ENCODE results near the gene SYCE1.
"Not testable (repeated sequence)": the region's sequence is repeated elsewhere in the genome, so short reads cannot be mapped to it uniquely, and the experiment has no call there.

The SYCE1 gene

GRCh38 chr10:133608855-133609254, 43.5 kb upstream of the SYCE1 start:
- Histone ChIP-seq H3K4me1 (no peaks in the 10 kb centered on the region), H3K79me2 (no peaks in the 10 kb centered on the region), H3K4me2 (ENCODE audit: low read length) (no peak overlapping the region), H3K27ac (no peak overlapping the region), H3K9me3 (ENCODE audit: control insufficient read depth, low read length) (no peaks in the 10 kb centered on the region), H3K4me3 (ENCODE audit: low read depth, low read length) (no peak overlapping the region), H3K36me3 (ENCODE audit: control insufficient read depth, insufficient read depth, low read length) (no peaks in the 10 kb centered on the region), H3K27me3 (ENCODE audit: control insufficient read depth, insufficient read depth, low read length) (no peaks in the 10 kb centered on the region), H2AFZ (no peak overlapping the region), H3K9ac (no peak overlapping the region)
- peak; percentile 40 for TF ChIP-seq CTCF (IDR thresholded peaks at IDR 0.05)

GRCh38 chr10:133603434-133603833, 38.1 kb upstream of the SYCE1 start:
- not testable (repeated sequence) for H3K9ac ChIP-seq; H3K27me3 ChIP-seq (ENCODE audit: control insufficient read depth, insufficient read depth, low read length); H3K79me2 ChIP-seq; H3K36me3 ChIP-seq (ENCODE audit: control insufficient read depth, insufficient read depth, low read length); H2AFZ ChIP-seq; H3K27ac ChIP-seq; H3K9me3 ChIP-seq (ENCODE audit: control insufficient read depth, low read length); H3K4me2 ChIP-seq (ENCODE audit: low read length); H3K4me3 ChIP-seq (ENCODE audit: low read depth, low read length); H3K4me1 ChIP-seq

GRCh38 chr10:133600657-133601056, 35.3 kb upstream of the SYCE1 start:
- no peaks in the 10 kb centered on the region for H3K9me3 ChIP-seq (ENCODE audit: control insufficient read depth, low read length)
- no peak overlapping the region for H3K27ac ChIP-seq
- H2AFZ ChIP-seq = no peak overlapping the region
- H3K4me2 ChIP-seq (ENCODE audit: low read length) = no peak overlapping the region
- H3K4me1 ChIP-seq = no peaks in the 10 kb centered on the region
- no peak overlapping the region for H3K4me3 ChIP-seq (ENCODE audit: low read depth, low read length)
- H3K27me3 ChIP-seq (ENCODE audit: control insufficient read depth, insufficient read depth, low read length) = no peaks in the 10 kb centered on the region
- no peak for TF ChIP-seq CTCF (IDR thresholded peaks at IDR 0.05)
- no peak overlapping the region for H3K9ac ChIP-seq
- H3K36me3 ChIP-seq (ENCODE audit: control insufficient read depth, insufficient read depth, low read length) = no peaks in the 10 kb centered on the region
- no peaks in the 10 kb centered on the region for H3K79me2 ChIP-seq

- H3K27ac ChIP-seq; H3K4me2 ChIP-seq (ENCODE audit: low read length); H3K9ac ChIP-seq; H3K27me3 ChIP-seq (ENCODE audit: control insufficient read depth, insufficient read depth, low read length); H3K4me3 ChIP-seq (ENCODE audit: low read depth, low read length); H3K4me1 ChIP-seq; H2AFZ ChIP-seq; H3K36me3 ChIP-seq (ENCODE audit: control insufficient read depth, insufficient read depth, low read length); H3K9me3 ChIP-seq (ENCODE audit: control insufficient read depth, low read length); H3K79me2 ChIP-seq: not testable (repeated sequence)
Observed at GRCh38 chr10:133599869-133600268, 34.5 kb upstream of the SYCE1 start.

- TF ChIP-seq CTCF (IDR thresholded peaks at IDR 0.05) = no peak
- Histone ChIP-seq H2AFZ (no peak overlapping the region), H3K36me3 (ENCODE audit: control insufficient read depth, insufficient read depth, low read length) (no peaks in the 10 kb centered on the region), H3K79me2 (no peaks in the 10 kb centered on the region), H3K9ac (no peak overlapping the region), H3K4me2 (ENCODE audit: low read length) (no peak overlapping the region), H3K4me3 (ENCODE audit: low read depth, low read length) (no peak overlapping the region), H3K9me3 (ENCODE audit: control insufficient read depth, low read length) (no peaks in the 10 kb centered on the region), H3K4me1 (no peaks in the 10 kb centered on the region), H3K27ac (no peak overlapping the region), H3K27me3 (ENCODE audit: control insufficient read depth, insufficient read depth, low read length) (no peaks in the 10 kb centered on the region)
Observed at GRCh38 chr10:133592716-133593115, 27.3 kb upstream of the SYCE1 start.

- Histone ChIP-seq H3K27ac (no peak overlapping the region), H3K79me2 (no peaks in the 10 kb centered on the region), H3K4me3 (ENCODE audit: low read depth, low read length) (no peak overlapping the region), H3K4me1 (no peaks in the 10 kb centered on the region), H2AFZ (no peak overlapping the region), H3K36me3 (ENCODE audit: control insufficient read depth, insufficient read depth, low read length) (no peaks in the 10 kb centered on the region), H3K9ac (no peak overlapping the region), H3K27me3 (ENCODE audit: control insufficient read depth, insufficient read depth, low read length) (no peaks in the 10 kb centered on the region), H3K4me2 (ENCODE audit: low read length) (no peak overlapping the region), H3K9me3 (ENCODE audit: control insufficient read depth, low read length) (no peaks in the 10 kb centered on the region)
- TF ChIP-seq CTCF (IDR thresholded peaks at IDR 0.05) = no peak
Observed at GRCh38 chr10:133590970-133591359, 25.6 kb upstream of the SYCE1 start.

All from parathyroid adenoma (tissue), 2 donors.